ENCODE results near the gene HSD17B4.
"Not testable (repeated sequence)": the region's sequence is repeated elsewhere in the genome, so short reads cannot be mapped to it uniquely, and the experiment has no call there.

Gene HSD17B4

DNA sequence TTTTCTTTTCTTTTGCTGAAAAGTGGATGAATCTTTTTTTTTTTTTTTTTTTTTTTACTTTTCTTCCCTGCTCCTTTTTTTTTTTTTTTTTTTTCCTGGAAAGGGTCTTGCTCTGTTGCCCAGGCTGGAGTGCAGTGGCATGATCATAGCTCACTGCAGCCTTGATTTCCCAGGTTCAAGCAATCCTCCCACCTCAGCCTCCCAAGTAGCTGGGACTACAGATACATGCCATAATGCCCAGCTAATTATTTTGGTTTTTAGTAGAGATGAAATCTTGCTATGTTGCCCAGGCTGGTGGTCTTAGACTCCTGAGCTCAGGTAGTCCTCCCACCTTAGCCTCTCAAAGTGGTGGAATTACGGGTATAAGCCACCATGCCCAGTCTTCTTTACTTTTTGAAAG lies 20.9 kb downstream of the HSD17B4 start:
- H3K27ac ChIP-seq (ENCODE audit: insufficient read depth, low read length, poor library complexity, severe bottlenecking) = no peak overlapping the region
- peaks cover 32% of the 10 kb centered on the region for H3K36me3 ChIP-seq (ENCODE audit: control insufficient read depth, insufficient read depth, low read length)

DNA sequence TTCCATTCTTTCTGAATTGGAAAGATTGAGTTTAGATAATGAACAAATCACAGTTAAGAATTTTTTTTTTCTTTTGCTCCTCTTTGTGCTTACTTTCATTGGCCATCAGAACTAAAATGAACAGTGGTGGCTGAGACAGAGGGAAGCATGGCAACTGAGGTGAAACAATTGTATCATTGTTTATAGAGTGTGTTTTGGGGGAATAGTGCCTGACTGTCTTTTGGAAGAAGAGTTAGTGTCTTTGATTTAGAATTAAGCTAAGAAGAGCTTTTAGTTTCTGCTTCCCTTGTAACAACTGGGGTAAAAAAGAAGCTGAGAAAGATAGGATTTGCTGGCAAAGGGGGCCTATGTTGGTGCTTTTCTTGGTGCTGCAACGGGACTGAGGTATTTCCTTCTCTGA lies 24.0 kb downstream of the HSD17B4 start:
- no peak overlapping the region for H3K4me3 ChIP-seq (ENCODE audit: insufficient read depth, low read depth, low read length, poor library complexity, severe bottlenecking)

More for the DNA sequence above, 20.9 kb downstream of the HSD17B4 start:
- no peaks in the 10 kb centered on the region for H3K27me3 ChIP-seq (replicated peaks; ENCODE audit: control insufficient read depth, insufficient read depth, low read length, poor library complexity, severe bottlenecking)
- no peaks in the 10 kb centered on the region for H3K9me3 ChIP-seq (ENCODE audit: control insufficient read depth, low read length)
- H3K4me3 ChIP-seq (ENCODE audit: insufficient read depth, low read depth, low read length, poor library complexity, severe bottlenecking) = no peak overlapping the region
- DNase-seq = no peak
- H3K4me1 ChIP-seq (ENCODE audit: control insufficient read depth, insufficient read depth, low read length, poor library complexity, severe bottlenecking) = no peaks in the 10 kb centered on the region

DNA sequence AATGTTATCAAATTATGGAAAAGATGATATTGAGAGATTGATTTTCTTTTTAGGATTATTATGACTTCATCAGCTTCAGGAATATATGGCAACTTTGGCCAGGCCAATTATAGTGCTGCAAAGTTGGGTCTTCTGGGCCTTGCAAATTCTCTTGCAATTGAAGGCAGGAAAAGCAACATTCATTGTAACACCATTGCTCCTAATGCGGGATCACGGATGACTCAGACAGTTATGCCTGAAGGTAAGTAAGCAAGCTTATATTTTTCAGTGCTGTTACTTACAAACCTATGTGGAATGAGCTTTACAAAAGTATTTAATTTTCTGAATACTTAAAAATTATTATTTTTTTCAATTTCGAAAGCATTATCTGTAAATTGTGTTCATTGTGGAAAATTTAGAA lies 26.5 kb downstream of the HSD17B4 start:
- Histone ChIP-seq H3K36me3 (ENCODE audit: control insufficient read depth, insufficient read depth, low read length) (peaks cover 40% of the 10 kb centered on the region), H3K9me3 (ENCODE audit: control insufficient read depth, low read length) (no peaks in the 10 kb centered on the region), H3K27me3 (replicated peaks; ENCODE audit: control insufficient read depth, insufficient read depth, low read length, poor library complexity, severe bottlenecking) (no peaks in the 10 kb centered on the region), H3K4me3 (ENCODE audit: insufficient read depth, low read depth, low read length, poor library complexity, severe bottlenecking) (no peak overlapping the region), H3K4me1 (ENCODE audit: control insufficient read depth, insufficient read depth, low read length, poor library complexity, severe bottlenecking) (no peaks in the 10 kb centered on the region), H3K27ac (ENCODE audit: insufficient read depth, low read length, poor library complexity, severe bottlenecking) (no peak overlapping the region)
- no peak for DNase-seq

More for the DNA sequence above, 24.0 kb downstream of the HSD17B4 start:
- H3K4me1 ChIP-seq (ENCODE audit: control insufficient read depth, insufficient read depth, low read length, poor library complexity, severe bottlenecking) = no peaks in the 10 kb centered on the region
- H3K36me3 ChIP-seq (ENCODE audit: control insufficient read depth, insufficient read depth, low read length) = peaks cover 35% of the 10 kb centered on the region
- DNase-seq = no peak
- no peaks in the 10 kb centered on the region for H3K27me3 ChIP-seq (replicated peaks; ENCODE audit: control insufficient read depth, insufficient read depth, low read length, poor library complexity, severe bottlenecking)
- H3K27ac ChIP-seq (ENCODE audit: insufficient read depth, low read length, poor library complexity, severe bottlenecking) = no peak overlapping the region
- H3K9me3 ChIP-seq (ENCODE audit: control insufficient read depth, low read length) = no peaks in the 10 kb centered on the region

DNA sequence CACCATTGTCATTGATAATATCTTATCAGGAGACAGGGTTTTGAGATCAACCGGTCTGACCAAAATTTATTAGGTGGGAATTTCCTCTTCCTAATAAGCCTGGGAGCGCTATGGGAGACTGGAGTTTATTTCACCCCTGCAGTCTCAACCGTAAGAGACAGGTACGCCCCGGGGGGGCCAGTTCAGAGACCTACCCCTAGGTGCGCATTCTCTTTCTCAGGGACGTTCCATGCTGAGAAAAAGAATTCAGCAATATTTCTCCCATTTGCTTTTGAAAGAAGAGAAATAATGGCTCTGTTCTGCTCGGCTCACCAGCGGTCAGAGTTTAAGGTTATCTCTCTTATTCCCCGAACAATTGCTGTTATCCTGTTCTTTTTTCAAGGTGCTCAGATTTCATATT lies 28.3 kb downstream of the HSD17B4 start:
- not testable (repeated sequence) for H3K27me3 ChIP-seq (replicated peaks; ENCODE audit: control insufficient read depth, insufficient read depth, low read length, poor library complexity, severe bottlenecking); H3K4me1 ChIP-seq (ENCODE audit: control insufficient read depth, insufficient read depth, low read length, poor library complexity, severe bottlenecking); H3K27ac ChIP-seq (ENCODE audit: insufficient read depth, low read length, poor library complexity, severe bottlenecking); DNase-seq; H3K4me3 ChIP-seq (ENCODE audit: insufficient read depth, low read depth, low read length, poor library complexity, severe bottlenecking); H3K9me3 ChIP-seq (ENCODE audit: control insufficient read depth, low read length)
- H3K36me3 ChIP-seq (ENCODE audit: control insufficient read depth, insufficient read depth, low read length) = peaks cover 46% of the 10 kb centered on the region

DNA sequence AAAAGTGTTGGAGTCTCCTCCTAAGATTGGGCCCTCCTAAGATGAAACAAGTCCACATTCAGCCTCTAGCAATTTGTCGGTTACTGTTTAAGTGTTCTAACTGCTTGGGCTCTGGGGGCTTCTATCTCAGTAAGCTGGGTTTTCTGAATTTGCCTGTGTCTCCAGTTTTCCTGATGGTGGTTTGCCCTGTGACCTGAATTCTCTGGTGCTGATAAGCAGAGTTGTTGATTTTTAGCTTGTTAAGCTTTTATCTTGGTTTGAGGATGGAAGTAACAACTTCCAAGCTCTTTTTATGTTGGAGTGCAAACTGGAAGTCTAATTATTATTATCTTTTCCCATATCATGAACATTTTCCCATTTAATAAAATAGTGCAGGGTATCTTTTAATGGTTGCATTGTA lies 30.9 kb downstream of the HSD17B4 start:
- H3K36me3 ChIP-seq (ENCODE audit: control insufficient read depth, insufficient read depth, low read length) = peaks cover 24% of the 10 kb centered on the region
- H3K27ac ChIP-seq (ENCODE audit: insufficient read depth, low read length, poor library complexity, severe bottlenecking) = no peak overlapping the region
- H3K4me3 ChIP-seq (ENCODE audit: insufficient read depth, low read depth, low read length, poor library complexity, severe bottlenecking) = no peak overlapping the region
- no peak for DNase-seq
- no peaks in the 10 kb centered on the region for H3K9me3 ChIP-seq (ENCODE audit: control insufficient read depth, low read length)
- H3K4me1 ChIP-seq (ENCODE audit: control insufficient read depth, insufficient read depth, low read length, poor library complexity, severe bottlenecking) = no peaks in the 10 kb centered on the region
- H3K27me3 ChIP-seq (replicated peaks; ENCODE audit: control insufficient read depth, insufficient read depth, low read length, poor library complexity, severe bottlenecking) = no peaks in the 10 kb centered on the region

DNA sequence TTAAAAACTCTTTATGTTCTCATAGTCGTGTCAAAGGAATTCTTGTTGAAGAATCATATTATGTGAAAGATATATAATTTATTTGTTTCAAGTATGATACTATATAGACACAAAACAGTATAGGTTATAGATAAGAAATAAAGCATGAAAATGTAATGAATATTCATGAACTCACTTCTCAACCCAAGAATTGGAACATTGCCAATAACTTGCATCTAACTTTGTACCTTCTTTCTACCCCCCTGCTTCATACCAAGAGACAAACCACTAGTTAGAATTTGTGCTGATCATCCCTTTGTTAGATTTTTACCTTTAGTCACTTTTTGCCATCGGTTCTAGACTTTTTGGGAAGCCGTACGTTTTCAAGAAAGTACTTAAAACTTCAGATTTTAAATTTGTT lies 32.6 kb downstream of the HSD17B4 start:
- no peaks in the 10 kb centered on the region for H3K9me3 ChIP-seq (ENCODE audit: control insufficient read depth, low read length)
- H3K27me3 ChIP-seq (replicated peaks; ENCODE audit: control insufficient read depth, insufficient read depth, low read length, poor library complexity, severe bottlenecking) = no peaks in the 10 kb centered on the region
- H3K4me1 ChIP-seq (ENCODE audit: control insufficient read depth, insufficient read depth, low read length, poor library complexity, severe bottlenecking) = no peaks in the 10 kb centered on the region
- no peak for DNase-seq
- no peak overlapping the region for H3K4me3 ChIP-seq (ENCODE audit: insufficient read depth, low read depth, low read length, poor library complexity, severe bottlenecking)
- no peak overlapping the region for H3K27ac ChIP-seq (ENCODE audit: insufficient read depth, low read length, poor library complexity, severe bottlenecking)
- H3K36me3 ChIP-seq (ENCODE audit: control insufficient read depth, insufficient read depth, low read length) = peaks cover 19% of the 10 kb centered on the region

DNA sequence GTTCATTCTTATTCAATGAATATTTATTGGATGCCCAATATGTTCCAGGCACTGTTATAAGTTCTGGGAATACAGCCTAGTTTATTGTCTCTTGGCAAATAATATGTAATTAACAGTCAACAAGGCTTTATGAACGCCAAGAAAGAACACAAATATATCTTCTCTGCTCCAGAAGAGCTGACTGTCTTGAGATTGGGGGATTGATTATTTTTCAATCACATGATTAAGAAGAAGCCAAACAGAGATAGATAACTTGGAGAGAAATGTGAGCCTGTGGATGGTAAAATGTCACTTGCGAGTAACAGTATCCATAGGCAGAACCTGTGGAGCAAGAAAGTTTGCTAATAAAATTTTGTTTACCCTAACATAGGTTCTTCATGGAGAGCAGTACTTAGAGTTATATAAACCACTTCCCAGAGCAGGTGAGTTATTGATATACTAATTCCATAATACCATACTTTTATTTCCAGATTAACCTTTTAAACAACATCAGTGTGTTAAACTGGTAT lies 49.4 kb downstream of the HSD17B4 start:
- peaks cover 15% of the 10 kb centered on the region for H3K36me3 ChIP-seq (ENCODE audit: control insufficient read depth, insufficient read depth, low read length)

DNA sequence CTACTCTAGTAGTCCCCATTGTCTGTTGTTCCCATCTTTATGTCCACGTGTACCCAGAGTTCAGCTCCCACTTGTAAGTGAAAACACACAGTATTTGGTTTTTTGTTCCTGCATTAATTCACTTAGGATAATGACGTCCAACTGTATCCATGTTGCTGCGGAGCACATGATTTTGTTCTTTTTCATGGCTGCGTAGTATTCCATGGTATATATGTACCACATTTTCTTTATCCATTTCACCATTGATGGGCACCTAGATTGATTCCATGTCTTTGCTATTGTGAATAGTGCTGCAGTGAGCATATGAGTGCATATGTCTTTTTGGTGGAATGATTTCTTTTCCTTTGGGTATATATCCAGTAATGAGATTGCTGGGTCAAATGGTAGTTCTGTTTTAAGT lies 51.6 kb downstream of the HSD17B4 start:
- not testable (repeated sequence) for H3K9me3 ChIP-seq (ENCODE audit: control insufficient read depth, low read length); H3K4me3 ChIP-seq (ENCODE audit: insufficient read depth, low read depth, low read length, poor library complexity, severe bottlenecking); H3K4me1 ChIP-seq (ENCODE audit: control insufficient read depth, insufficient read depth, low read length, poor library complexity, severe bottlenecking); H3K27me3 ChIP-seq (replicated peaks; ENCODE audit: control insufficient read depth, insufficient read depth, low read length, poor library complexity, severe bottlenecking); DNase-seq; H3K27ac ChIP-seq (ENCODE audit: insufficient read depth, low read length, poor library complexity, severe bottlenecking)
- H3K36me3 ChIP-seq (ENCODE audit: control insufficient read depth, insufficient read depth, low read length) = peaks cover 16% of the 10 kb centered on the region

More for the DNA sequence above, 49.4 kb downstream of the HSD17B4 start:
- no peak for DNase-seq
- H3K27me3 ChIP-seq (replicated peaks; ENCODE audit: control insufficient read depth, insufficient read depth, low read length, poor library complexity, severe bottlenecking) = no peaks in the 10 kb centered on the region
- H3K4me3 ChIP-seq (ENCODE audit: insufficient read depth, low read depth, low read length, poor library complexity, severe bottlenecking) = no peak overlapping the region
- H3K27ac ChIP-seq (ENCODE audit: insufficient read depth, low read length, poor library complexity, severe bottlenecking) = no peak overlapping the region
- no peaks in the 10 kb centered on the region for H3K4me1 ChIP-seq (ENCODE audit: control insufficient read depth, insufficient read depth, low read length, poor library complexity, severe bottlenecking)
- no peaks in the 10 kb centered on the region for H3K9me3 ChIP-seq (ENCODE audit: control insufficient read depth, low read length)

DNA sequence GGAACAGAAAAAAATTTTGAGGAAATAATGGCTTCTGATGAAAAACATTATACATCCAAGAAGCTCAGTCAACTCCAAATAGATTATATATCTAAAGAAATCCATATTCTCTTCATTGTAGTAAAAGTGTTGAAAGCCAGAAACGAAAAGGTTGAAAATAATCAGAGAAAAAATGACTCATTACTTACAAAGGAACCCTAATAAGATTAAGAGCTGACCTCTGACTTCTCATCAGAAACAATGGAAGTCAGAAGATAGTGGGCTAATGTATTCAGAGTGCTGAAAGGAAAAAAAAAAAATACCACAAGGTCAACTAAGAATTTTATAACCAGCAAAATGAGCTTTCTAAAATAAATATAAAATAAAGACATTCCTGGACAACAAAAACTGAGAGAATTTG lies 60.0 kb downstream of the HSD17B4 start:
- peaks cover 28% of the 10 kb centered on the region for H3K36me3 ChIP-seq (ENCODE audit: control insufficient read depth, insufficient read depth, low read length)
- H3K27me3 ChIP-seq (replicated peaks; ENCODE audit: control insufficient read depth, insufficient read depth, low read length, poor library complexity, severe bottlenecking) = no peaks in the 10 kb centered on the region
- DNase-seq = no peak
- no peak overlapping the region for H3K4me3 ChIP-seq (ENCODE audit: insufficient read depth, low read depth, low read length, poor library complexity, severe bottlenecking)
- H3K9me3 ChIP-seq (ENCODE audit: control insufficient read depth, low read length) = peaks cover 3% of the 10 kb centered on the region
- H3K4me1 ChIP-seq (ENCODE audit: control insufficient read depth, insufficient read depth, low read length, poor library complexity, severe bottlenecking) = no peaks in the 10 kb centered on the region
- no peak overlapping the region for H3K27ac ChIP-seq (ENCODE audit: insufficient read depth, low read length, poor library complexity, severe bottlenecking)

DNA sequence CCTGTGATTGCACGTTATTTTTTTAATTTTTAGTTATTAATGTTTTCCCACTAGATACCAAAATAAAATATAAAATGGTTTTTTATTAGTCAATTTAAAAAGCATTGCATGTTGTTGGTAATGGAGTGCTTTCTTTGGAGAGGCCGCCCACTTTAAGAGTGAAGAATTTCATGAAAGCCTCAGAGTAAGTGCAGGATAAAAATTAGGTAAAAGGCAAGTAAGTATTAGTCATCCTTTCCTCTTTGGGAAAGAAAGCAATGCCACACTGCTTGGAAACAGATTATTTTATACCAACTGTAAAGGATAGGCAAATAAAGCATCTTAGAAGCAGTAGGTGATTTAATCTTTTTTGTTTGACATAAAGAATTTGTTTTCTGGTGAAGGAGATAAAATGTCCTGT lies 62.9 kb downstream of the HSD17B4 start:
- peaks cover 3% of the 10 kb centered on the region for H3K9me3 ChIP-seq (ENCODE audit: control insufficient read depth, low read length)
- peaks cover 18% of the 10 kb centered on the region for H3K36me3 ChIP-seq (ENCODE audit: control insufficient read depth, insufficient read depth, low read length)
- H3K27me3 ChIP-seq (replicated peaks; ENCODE audit: control insufficient read depth, insufficient read depth, low read length, poor library complexity, severe bottlenecking) = no peaks in the 10 kb centered on the region
- H3K27ac ChIP-seq (ENCODE audit: insufficient read depth, low read length, poor library complexity, severe bottlenecking) = no peak overlapping the region
- DNase-seq = no peak
- H3K4me3 ChIP-seq (ENCODE audit: insufficient read depth, low read depth, low read length, poor library complexity, severe bottlenecking) = no peak overlapping the region
- H3K4me1 ChIP-seq (ENCODE audit: control insufficient read depth, insufficient read depth, low read length, poor library complexity, severe bottlenecking) = no peaks in the 10 kb centered on the region

DNA sequence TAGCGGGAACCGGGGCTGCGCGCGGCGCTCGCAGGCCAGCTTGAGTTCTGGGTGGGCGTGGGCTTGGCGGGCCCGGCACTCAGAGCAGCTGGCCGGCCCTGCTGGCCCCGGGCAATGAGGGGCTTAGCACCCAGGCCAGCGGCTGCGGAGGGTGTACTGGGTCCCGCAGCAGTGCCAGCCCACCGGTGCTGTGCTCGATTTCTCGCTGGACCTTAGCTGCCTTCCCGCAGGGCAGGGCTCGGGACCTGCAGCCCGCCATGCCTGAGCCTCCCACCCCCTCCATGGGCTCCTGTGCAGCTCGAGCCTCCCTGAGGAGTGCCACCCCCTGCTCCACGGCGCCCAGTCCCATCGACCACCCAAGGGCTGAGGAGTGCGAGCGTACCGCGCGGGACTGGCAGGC lies 64.8 kb downstream of the HSD17B4 start:
- H3K4me1 ChIP-seq (ENCODE audit: control insufficient read depth, insufficient read depth, low read length, poor library complexity, severe bottlenecking); H3K36me3 ChIP-seq (ENCODE audit: control insufficient read depth, insufficient read depth, low read length); H3K9me3 ChIP-seq (ENCODE audit: control insufficient read depth, low read length); H3K27me3 ChIP-seq (replicated peaks; ENCODE audit: control insufficient read depth, insufficient read depth, low read length, poor library complexity, severe bottlenecking); H3K27ac ChIP-seq (ENCODE audit: insufficient read depth, low read length, poor library complexity, severe bottlenecking); H3K4me3 ChIP-seq (ENCODE audit: insufficient read depth, low read depth, low read length, poor library complexity, severe bottlenecking); DNase-seq: not testable (repeated sequence)
